ENCODE results near the gene RFTN1. TPM values are rescaled to one million over a fixed set of nuclear protein-coding genes. Genes with fewer than 3 reads are reported as not detected.

RFTN1 gene
- total RNA-seq, 2 experiments from 2014 or later: 55.7 to 56.4 TPM

DNA sequence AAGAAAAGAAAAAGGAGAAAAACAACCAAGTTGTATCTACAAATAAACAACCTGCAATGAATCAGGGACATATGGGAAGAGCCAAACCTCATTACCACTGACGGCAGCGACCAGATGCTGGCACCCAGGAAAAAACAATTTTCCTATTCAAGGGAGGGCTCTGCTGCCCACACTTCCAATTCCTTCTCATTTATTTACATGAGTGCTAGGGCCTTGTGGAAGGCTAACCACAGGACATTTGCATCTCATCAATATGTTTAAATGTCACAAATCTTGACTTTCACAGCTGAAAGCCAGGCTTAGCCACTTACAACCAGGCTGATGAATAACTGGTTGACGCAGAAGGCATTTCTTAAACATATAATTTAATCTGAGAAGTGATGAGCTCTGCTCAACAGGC, 36.0 kb downstream of the RFTN1 start:
- TF ChIP-seq, protein P1, sequence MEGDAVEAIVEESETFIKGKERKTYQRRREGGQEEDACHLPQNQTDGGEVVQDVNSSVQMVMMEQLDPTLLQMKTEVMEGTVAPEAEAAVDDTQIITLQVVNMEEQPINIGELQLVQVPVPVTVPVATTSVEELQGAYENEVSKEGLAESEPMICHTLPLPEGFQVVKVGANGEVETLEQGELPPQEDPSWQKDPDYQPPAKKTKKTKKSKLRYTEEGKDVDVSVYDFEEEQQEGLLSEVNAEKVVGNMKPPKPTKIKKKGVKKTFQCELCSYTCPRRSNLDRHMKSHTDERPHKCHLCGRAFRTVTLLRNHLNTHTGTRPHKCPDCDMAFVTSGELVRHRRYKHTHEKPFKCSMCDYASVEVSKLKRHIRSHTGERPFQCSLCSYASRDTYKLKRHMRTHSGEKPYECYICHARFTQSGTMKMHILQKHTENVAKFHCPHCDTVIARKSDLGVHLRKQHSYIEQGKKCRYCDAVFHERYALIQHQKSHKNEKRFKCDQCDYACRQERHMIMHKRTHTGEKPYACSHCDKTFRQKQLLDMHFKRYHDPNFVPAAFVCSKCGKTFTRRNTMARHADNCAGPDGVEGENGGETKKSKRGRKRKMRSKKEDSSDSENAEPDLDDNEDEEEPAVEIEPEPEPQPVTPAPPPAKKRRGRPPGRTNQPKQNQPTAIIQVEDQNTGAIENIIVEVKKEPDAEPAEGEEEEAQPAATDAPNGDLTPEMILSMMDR (IDR thresholded peaks at IDR 0.05): no peak
- Mint-ChIP-seq H3K27ac (peak overlapping the region; percentile 52), H3K4me3 (no peak overlapping the region), H3K36me3 (ENCODE audit: low read depth) (peaks cover 76% of the 10 kb centered on the region), H3K4me1 (ENCODE audit: low read depth) (peaks cover 84% of the 10 kb centered on the region), H3K9me3 (peaks cover 2% of the 10 kb centered on the region), H3K27me3 (no peaks in the 10 kb centered on the region)
- ATAC-seq (ENCODE audit: poor library complexity) (no peak), DNase-seq (no peak)
- ChIA-PET POLR2A (interaction anchor here (1.1 to 1.9 kb wide), 2 partner anchors 14 to 176 kb away, joined by 3 to 7 read pairs; no protein-coding TSS in a partner anchor), CTCF (no interaction called here)
- Histone ChIP-seq H3K9me3 (ENCODE audit: control insufficient read depth in 1 of 2, insufficient read depth in 1 of 2, low read length in 2 of 2) (no peaks in the 10 kb centered on the region), H3K27me3 (ENCODE audit: control insufficient read depth in 1 of 2, insufficient read depth in 2 of 2, low read length in 2 of 2) (no peaks in the 10 kb centered on the region), H3K4me1 (ENCODE audit: insufficient read depth, low read length) (peaks cover 46% of the 10 kb centered on the region), H3K36me3 (ENCODE audit: insufficient read depth, low read length) (peaks cover 13% of the 10 kb centered on the region), H3K27ac (ENCODE audit: low read depth in 1 of 2, low read length in 2 of 2) (no peak overlapping the region), H3K4me3 (ENCODE audit: low read length) (no peak overlapping the region)
- intact Hi-C loops (cut with DNase I, micrococcal nuclease): no loop called here

DNA sequence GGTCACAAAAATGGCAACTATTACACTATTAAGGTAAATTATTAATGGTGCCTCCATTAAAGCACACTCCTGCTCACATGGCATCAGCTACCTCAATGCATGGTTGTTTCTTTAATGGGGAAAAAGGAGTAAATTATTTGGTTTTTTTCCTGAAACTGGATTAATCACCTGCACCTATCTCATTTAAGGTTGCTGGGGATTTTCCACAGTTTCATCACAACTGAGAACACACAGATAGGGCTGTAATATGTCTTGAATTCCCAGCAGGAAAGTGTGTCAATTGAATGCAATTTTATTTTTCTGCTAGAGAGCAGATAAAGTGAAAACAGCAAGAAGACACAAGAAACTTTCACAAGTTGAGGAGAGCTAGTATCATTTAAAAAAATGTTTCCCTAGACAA, 36.4 kb downstream of the RFTN1 start:
- peaks cover 42% of the 10 kb centered on the region for H3K4me1 ChIP-seq (ENCODE audit: insufficient read depth, low read length)
- Mint-ChIP-seq H3K4me1 (ENCODE audit: low read depth) (peaks cover 79% of the 10 kb centered on the region), H3K36me3 (ENCODE audit: low read depth) (peaks cover 81% of the 10 kb centered on the region), H3K9me3 (peaks cover 2% of the 10 kb centered on the region), H3K4me3 (no peak overlapping the region), H3K27me3 (no peaks in the 10 kb centered on the region), H3K27ac (peak overlapping the region; percentile 52)
- H3K36me3 ChIP-seq (ENCODE audit: insufficient read depth, low read length): peaks cover 18% of the 10 kb centered on the region
- no peak overlapping the region for H3K27ac ChIP-seq (ENCODE audit: low read depth in 1 of 2, low read length in 2 of 2)
- DNase-seq: no peak
- H3K4me3 ChIP-seq (ENCODE audit: low read length): no peak overlapping the region
- TF ChIP-seq, protein P1 (IDR thresholded peaks at IDR 0.05): no peak
- ChIA-PET CTCF (interaction anchor here (1.1 to 1.2 kb wide), 2 partner anchors 26 to 39 kb away, joined by 3 read pairs; no protein-coding TSS in a partner anchor), POLR2A (interaction anchor here (0.7 to 1.9 kb wide), 6 partner anchors 14 to 176 kb away, joined by 3 to 7 read pairs (median 4); partner anchors contain the start of gene RFTN1)
- no peaks in the 10 kb centered on the region for H3K9me3 ChIP-seq (ENCODE audit: control insufficient read depth in 1 of 2, insufficient read depth in 1 of 2, low read length in 2 of 2)
- ATAC-seq (ENCODE audit: poor library complexity): no peak
- intact Hi-C loops (cut with DNase I, micrococcal nuclease): no loop called here
- no peaks in the 10 kb centered on the region for H3K27me3 ChIP-seq (ENCODE audit: control insufficient read depth in 1 of 2, insufficient read depth in 2 of 2, low read length in 2 of 2)

DNA sequence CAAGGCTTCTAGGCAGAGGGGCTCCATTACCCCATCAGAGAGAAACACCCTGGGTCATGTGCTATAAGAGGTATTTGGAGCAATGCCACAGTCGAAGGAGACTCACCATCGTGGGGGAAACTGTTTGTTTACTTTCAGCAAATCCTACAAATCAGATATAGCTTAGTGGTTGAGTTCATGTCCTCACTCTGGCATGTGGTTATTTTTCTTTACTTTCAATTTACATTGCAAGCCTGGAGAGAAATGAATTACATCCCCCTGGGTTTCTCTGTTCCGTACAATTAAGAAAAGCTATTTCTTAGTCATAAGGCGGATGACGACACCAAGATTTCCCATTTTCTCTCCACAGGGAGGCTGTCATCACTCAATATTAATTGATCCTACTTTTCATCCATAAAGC, 36.9 kb downstream of the RFTN1 start:
- intact Hi-C loops (cut with DNase I, micrococcal nuclease): no loop called here
- Histone ChIP-seq H3K27me3 (ENCODE audit: control insufficient read depth in 1 of 2, insufficient read depth in 2 of 2, low read length in 2 of 2) (no peaks in the 10 kb centered on the region), H3K27ac (ENCODE audit: low read depth in 1 of 2, low read length in 2 of 2) (no peak overlapping the region), H3K36me3 (ENCODE audit: insufficient read depth, low read length) (peaks cover 18% of the 10 kb centered on the region), H3K9me3 (ENCODE audit: control insufficient read depth in 1 of 2, insufficient read depth in 1 of 2, low read length in 2 of 2) (no peaks in the 10 kb centered on the region), H3K4me3 (ENCODE audit: low read length) (no peak overlapping the region), H3K4me1 (ENCODE audit: insufficient read depth, low read length) (peaks cover 38% of the 10 kb centered on the region)
- CTCF ChIA-PET: interaction anchor here (1.1 to 1.2 kb wide), 2 partner anchors 25 to 40 kb away, joined by 3 read pairs; no protein-coding TSS in a partner anchor
- Mint-ChIP-seq H3K36me3 (ENCODE audit: low read depth) (peaks cover 85% of the 10 kb centered on the region), H3K9me3 (peaks cover 2% of the 10 kb centered on the region), H3K27me3 (no peaks in the 10 kb centered on the region), H3K4me3 (no peak overlapping the region), H3K4me1 (ENCODE audit: low read depth) (peaks cover 75% of the 10 kb centered on the region), H3K27ac (peak overlapping the region; percentile 52)
- DNase-seq (peak in 3 of 14 experiments; percentile 17 to 60 (median 23)), ATAC-seq (ENCODE audit: poor library complexity) (peak; percentile 26)
- TF ChIP-seq, protein P1 (IDR thresholded peaks at IDR 0.05): no peak
- POLR2A ChIA-PET: interaction anchor here (0.6 to 1.8 kb wide), 7 partner anchors 14 to 163 kb away, joined by 3 to 6 read pairs (median 3); partner anchors contain the start of gene RFTN1

Measured in CD4-positive, alpha-beta T cell (primary cell).